Measurements from ENCODE around the gene C18orf32. TPM values are rescaled to one million over a fixed set of nuclear protein-coding genes. Genes with fewer than 3 reads are reported as not detected.
"Not testable (repeated sequence)": the region's sequence is repeated elsewhere in the genome, so short reads cannot be mapped to it uniquely, and the experiment has no call there.

The C18orf32 gene
- total and polyA plus RNA-seq, 10 donors, result 33.3 to 66.7 (median 41.1) TPM

GRCh38 chr18:49459404-49460171 lies 27.4 kb downstream of the C18orf32 start:
- Histone ChIP-seq H3K9me3 (no peaks in the 10 kb centered on the region), H3K4me1 (peaks cover 9 to 48% (median 37%) of the 10 kb centered on the region in 6 donors), H3K4me3 (peak overlapping the region; percentile 74 to 99 (median 92)), H3K36me3 (no peaks in the 10 kb centered on the region), H3K27me3 (replicated peaks in 1 of 7) (no peaks in the 10 kb centered on the region), H3K27ac (peak overlapping the region; percentile 67 to 92 (median 88))
- DNase-seq, result no peak
- intact Hi-C loops (cut with DNase I; ENCODE audit: low total_unique reads), result no loop called here
- no peak for TF ChIP-seq CTCF (IDR thresholded peaks at IDR 0.05 in 8 of 11, conservative IDR thresholded peaks at IDR 0.05 in 3 of 11)
- TF ChIP-seq POLR2A (IDR thresholded peaks at IDR 0.05), result no peak
- TF ChIP-seq POLR2AphosphoS5 (IDR thresholded peaks at IDR 0.05), result no peak
- 16 to 20% (median 18%) methylated on average over 16 of the region's 16 CpGs for WGBS, 5 donors

- WGBS, 5 donors, result 88 to 99% (median 94%) methylated on average over 4 of the region's 4 CpGs
- Histone ChIP-seq H3K27ac (no peak overlapping the region), H3K4me3 (no peak overlapping the region), H3K4me1 (peaks cover 9 to 56% (median 39%) of the 10 kb centered on the region in 6 donors), H3K36me3 (peaks cover 0 to 10% (median 0%) of the 10 kb centered on the region in 6 donors), H3K27me3 (replicated peaks in 1 of 7) (no peaks in the 10 kb centered on the region), H3K9me3 (peaks cover 0 to 2% (median 0%) of the 10 kb centered on the region in 8 donors)
- DNase-seq, result no peak
- intact Hi-C loops (cut with DNase I; ENCODE audit: low total_unique reads), result no loop called here
- TF ChIP-seq CTCF (IDR thresholded peaks at IDR 0.05 in 8 of 11, conservative IDR thresholded peaks at IDR 0.05 in 3 of 11) (no peak), POLR2AphosphoS5 (IDR thresholded peaks at IDR 0.05) (no peak), POLR2A (IDR thresholded peaks at IDR 0.05) (no peak)
Observed at GRCh38 chr18:49457616-49458015, 29.4 kb downstream of the C18orf32 start.

GRCh38 chr18:49456794-49457193 lies 30.2 kb downstream of the C18orf32 start:
- Histone ChIP-seq H3K4me3 (no peak overlapping the region), H3K27ac (no peak overlapping the region)
- WGBS, 5 donors, result 50 to 82% (median 52%) methylated on average over 1 of the region's 1 CpG

GRCh38 chr18:49452534-49452933 lies 34.5 kb downstream of the C18orf32 start:
- H3K27ac ChIP-seq; intact Hi-C loops (cut with DNase I; ENCODE audit: low total_unique reads); H3K27me3 ChIP-seq (replicated peaks in 1 of 7); H3K4me3 ChIP-seq: not testable (repeated sequence)
- Histone ChIP-seq H3K36me3 (peaks cover 0 to 54% (median 5%) of the 10 kb centered on the region in 6 donors), H3K4me1 (peaks cover 0 to 28% (median 7%) of the 10 kb centered on the region in 6 donors), H3K9me3 (peaks cover 2 to 51% (median 40%) of the 10 kb centered on the region in 8 donors)
- peak; percentile 76 for DNase-seq
- WGBS, 5 donors, result 94 to 99% (median 94%) methylated on average over 2 to 12 of the region's 12 CpGs

More at GRCh38 chr18:49456794-49457193, 30.2 kb downstream of the C18orf32 start:
- DNase-seq, result no peak
- H3K4me1 ChIP-seq, result peaks cover 9 to 56% (median 39%) of the 10 kb centered on the region in 6 donors
- peaks cover 0 to 18% (median 3%) of the 10 kb centered on the region in 6 donors for H3K36me3 ChIP-seq
- intact Hi-C loops (cut with DNase I; ENCODE audit: low total_unique reads), result no loop called here
- TF ChIP-seq CTCF (IDR thresholded peaks at IDR 0.05 in 8 of 11, conservative IDR thresholded peaks at IDR 0.05 in 3 of 11) (no peak), POLR2AphosphoS5 (IDR thresholded peaks at IDR 0.05) (no peak), POLR2A (IDR thresholded peaks at IDR 0.05) (no peak)
- H3K27me3 ChIP-seq (replicated peaks in 1 of 7), result no peaks in the 10 kb centered on the region
- peaks cover 0 to 8% (median 0%) of the 10 kb centered on the region in 8 donors for H3K9me3 ChIP-seq
